C4-2B (cell line): ENCODE results near the gene TIMP3.

Experiments
- CTCF ChIP-seq: fragments of 450-650 bp; conservative IDR thresholded peaks from 2 replicates; pipeline ENCODE4 v1.5.1; 2017; ENCODE audit warnings: mild to moderate bottlenecking
- ZFX ChIP-seq: fragments of 450-650 bp; IDR thresholded peaks from 2 replicates; pipeline ENCODE4 v1.6.1; 2017

- TF ChIP-seq CTCF (no peak), ZFX (no peak)
Observed at GRCh38 chr22:32752816-32753520, 48.5 kb upstream of the TIMP3 start.
